ENCODE measurements around the gene PPFIBP1.
A peak's percentile ranks its signal among the peaks of the same experiment; 100 is the strongest.
"Not testable (repeated sequence)": the region's sequence is repeated elsewhere in the genome, so short reads cannot be mapped to it uniquely, and the experiment has no call there.

Gene PPFIBP1

DNA sequence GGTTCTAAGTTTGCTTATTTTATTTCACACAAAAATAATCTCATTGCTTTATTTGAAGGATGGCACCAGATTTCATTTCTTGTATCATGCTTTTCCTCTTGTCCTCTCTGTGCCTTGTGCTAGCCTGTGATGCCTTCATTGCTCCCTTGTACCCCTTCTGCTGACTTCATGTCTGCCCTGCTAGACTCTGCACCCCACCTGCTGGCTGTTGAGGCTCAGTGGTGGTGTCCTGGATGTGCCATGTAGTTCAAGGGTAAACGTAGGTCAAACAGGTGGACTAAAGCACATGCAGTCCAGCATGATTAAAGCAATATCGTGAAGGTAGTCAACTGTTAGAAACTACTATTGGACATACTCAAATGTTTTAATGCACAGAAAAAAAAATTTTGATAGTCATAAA lies 208.3 kb downstream of the PPFIBP1 start:
- no peak for DNase-seq

DNA sequence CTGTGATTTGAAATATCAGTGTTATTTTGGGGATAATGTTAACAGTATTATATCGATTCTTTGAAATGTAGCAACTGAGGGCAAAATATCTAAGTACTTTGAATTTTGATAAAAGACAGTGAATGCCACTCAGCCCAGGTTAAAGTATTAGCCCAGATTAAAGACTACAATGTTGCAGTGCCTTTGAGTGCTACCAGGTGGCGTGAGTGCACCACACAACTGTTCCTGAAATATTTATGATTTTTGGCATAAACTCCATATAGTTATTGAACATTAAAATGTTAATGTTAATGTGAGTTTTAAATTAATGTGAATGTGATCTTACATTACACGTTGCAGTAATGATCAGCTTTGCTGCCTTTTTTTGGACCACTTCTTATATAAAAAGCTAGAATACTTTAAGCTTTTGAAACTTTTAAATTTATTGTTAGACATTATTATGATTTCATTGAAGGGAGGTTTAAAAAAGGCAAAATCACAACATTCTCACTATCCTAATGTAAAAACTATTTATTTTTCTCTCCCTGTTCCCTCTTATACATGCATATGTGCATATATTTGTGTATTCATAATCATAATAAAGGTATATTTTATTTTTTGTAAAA lies 209.1 kb downstream of the PPFIBP1 start:
- peak; percentile 31 for DNase-seq

DNA sequence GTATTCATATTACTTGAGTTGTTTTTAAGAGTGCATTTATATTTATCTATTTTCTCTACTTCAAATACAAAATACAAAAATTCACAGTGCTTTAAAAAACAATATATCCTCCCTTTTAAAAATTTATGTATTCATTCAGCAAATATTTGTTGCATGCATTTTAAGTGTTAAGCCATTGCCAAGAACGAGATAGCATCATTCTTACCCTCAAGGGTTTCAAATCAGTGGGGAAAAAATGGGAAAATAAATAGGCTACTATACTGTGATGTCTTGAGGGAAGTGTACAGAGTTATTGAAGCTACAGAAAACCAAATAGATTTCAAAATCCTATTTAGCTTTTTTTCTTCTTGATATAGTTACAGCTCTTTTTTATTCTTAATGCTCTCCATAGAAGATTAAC lies 209.8 kb downstream of the PPFIBP1 start:
- DNase-seq = no peak

DNA sequence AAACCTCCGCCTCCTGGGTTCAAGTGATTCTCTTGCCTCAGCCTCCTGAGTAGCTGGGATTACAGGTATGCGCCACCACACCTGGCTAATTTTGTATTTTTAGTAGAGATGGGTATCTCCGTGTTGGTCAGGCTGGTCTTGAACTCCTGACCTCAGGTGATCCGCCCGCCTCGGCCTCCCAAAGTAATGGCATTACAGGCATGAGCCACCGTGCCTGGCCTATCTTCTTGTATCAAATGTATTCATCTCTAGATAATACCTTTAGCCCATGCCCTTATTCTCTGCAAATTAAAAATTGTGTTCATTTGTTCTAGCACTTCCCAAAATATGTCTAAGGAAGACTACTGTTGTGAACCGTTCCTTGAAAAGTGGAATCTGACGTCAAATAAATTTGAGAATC lies 210.3 kb downstream of the PPFIBP1 start:
- not testable (repeated sequence) for DNase-seq

DNA sequence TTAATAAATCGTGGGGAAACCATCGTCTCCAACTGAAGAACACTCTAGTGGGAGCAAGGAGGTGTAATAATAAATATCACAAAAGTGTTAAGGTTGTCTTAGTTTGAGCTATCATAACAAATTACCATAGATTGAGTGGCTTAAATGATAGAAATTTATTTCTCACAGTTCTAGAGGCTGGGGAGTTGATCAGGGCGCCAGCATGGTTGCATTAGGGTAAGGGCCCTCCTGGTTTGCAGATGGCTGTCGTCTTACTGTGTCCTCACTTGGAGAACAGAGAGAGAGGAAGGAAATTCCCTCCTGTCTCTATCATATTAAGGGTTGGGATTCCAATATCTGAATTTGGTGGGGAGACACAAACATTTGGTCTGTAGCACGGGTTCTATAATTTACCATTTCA lies 219.6 kb downstream of the PPFIBP1 start:
- no peak for DNase-seq

Measured in NCI-H510A treated with DMSO at 0.1 percent for 48 hours (cell line).